OCI-LY3 (cell line): Measurements from ENCODE around the gene NPHP4.

Experiments
- CTCF ChIP-seq: fragments of 200-600, 300-600 bp; sonication (generic); IDR thresholded peaks from 2 replicates; pipeline ENCODE4 v1.5.1; 2014; ENCODE audit warnings: antibody characterized with exemption, low read length, low read depth
- EZH2phosphoT487 ChIP-seq: fragments of 200-600 bp; shearing (Covaris generic); IDR thresholded peaks from 2 replicates; pipeline ENCODE4 v1.6.1; 2018; ENCODE audit warnings: antibody characterized with exemption, mixed run types, low read depth

GRCh38 chr1:5829414-5829813, 162.8 kb downstream of the NPHP4 start:
- TF ChIP-seq EZH2phosphoT487: no peak
- TF ChIP-seq CTCF: no peak
